ENCODE results near the gene MAX. TPM values are rescaled to one million over a fixed set of nuclear protein-coding genes. Genes with fewer than 3 reads are reported as not detected.

MAX gene
- total and polyA plus RNA-seq, 9 of the 15 experiments (the other 6 are each of a cell fraction or from before 2014, with no cell fraction given) = 15.4 to 96.5 (median 51.6) TPM

DNA sequence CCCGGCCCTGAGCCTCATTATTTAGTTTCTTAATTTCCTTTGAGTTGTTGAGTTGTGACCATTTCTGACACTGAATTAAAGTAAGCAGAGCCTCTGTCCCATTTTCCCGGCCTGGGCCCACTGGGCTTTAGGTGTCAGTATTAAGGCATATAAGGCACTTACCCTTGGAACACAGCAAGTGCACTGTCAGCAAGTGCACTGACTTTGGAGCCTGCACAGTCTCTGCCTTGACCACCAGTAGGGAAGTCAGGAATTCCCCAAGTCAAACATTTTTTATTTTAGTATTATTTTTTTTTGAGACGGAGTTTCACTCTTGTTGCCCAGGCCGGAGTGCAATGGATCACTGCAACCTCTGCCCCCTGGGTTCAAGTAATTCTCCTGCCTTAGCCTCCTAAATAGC lies 56.6 kb downstream of the MAX start:
- Histone ChIP-seq H3K36me3 (ENCODE audit: control insufficient read depth, insufficient read depth, low read length) (peaks cover 34% of the 10 kb centered on the region; the same call in 2 of the 3 replicates), H4K20me1 (replicated peaks; ENCODE audit: control insufficient read depth, insufficient read depth, low read length) (no peaks in the 10 kb centered on the region)
- POLR2A ChIA-PET = interaction anchor here (1.9 kb wide), 1 partner anchor 10 kb away, joined by 10 read pairs; no protein-coding TSS in a partner anchor

More for the DNA sequence above, 56.6 kb downstream of the MAX start:
- in situ Hi-C loops (cut with MboI) = no loop called here
- H2AFZ ChIP-seq (ENCODE audit: low read depth, low read length) = no peak overlapping the region
- no peaks in the 10 kb centered on the region for H3K79me2 ChIP-seq (ENCODE audit: control insufficient read depth, insufficient read depth, low read length)
- no peak overlapping the region for H3K4me2 ChIP-seq (ENCODE audit: insufficient read depth, low read length)
- DNase-seq (ENCODE audit: extremely low read depth in 1 of 4, low spot score in 3 of 4) = no peak
- CTCF ChIA-PET (ENCODE audit: low intra/inter-chr PET ratio) = no interaction called here
- 86% methylated on average over 4 of the region's 4 CpGs for WGBS (ENCODE audit: insufficient coverage, low coverage, missing lambda C conversion rate)
- H3K9me1 ChIP-seq (ENCODE audit: control insufficient read depth, insufficient read depth, low read length) = no peaks in the 10 kb centered on the region
- no peak for FAIRE-seq
- no peak overlapping the region for H3K9ac ChIP-seq (ENCODE audit: insufficient read depth in 1 of 2, low read depth in 2 of 2, low read length in 2 of 2)
- no peaks in the 10 kb centered on the region for H3K27me3 ChIP-seq (ENCODE audit: control insufficient read depth in 2 of 2, insufficient read depth in 2 of 2, low read length in 2 of 2)
- H3K27ac ChIP-seq (ENCODE audit: extremely low read depth, low read depth, low read length) = no peak overlapping the region
- intact Hi-C loops (cut with micrococcal nuclease) = no loop called here
- no peak overlapping the region for H3K4me3 ChIP-seq
- no peaks in the 10 kb centered on the region for H3K9me3 ChIP-seq (replicated peaks; ENCODE audit: control insufficient read depth, insufficient read depth, low read depth, low read length)
- no TSS peak for BruUV-seq (replicated peaks)
- peaks cover 19 to 42% of the 10 kb centered on the region in 2 experiments for H3K4me1 ChIP-seq (replicated peaks in 1 of 2; ENCODE audit: control insufficient read depth in 2 of 2, insufficient read depth in 2 of 2, low read length in 2 of 2)
- ATAC-seq = no peak
- TF ChIP-seq RCOR1 (IDR thresholded peaks at IDR 0.05; ENCODE audit: borderline replicate concordance in 1 of 2, low read depth in 2 of 2, low read length in 2 of 2) (no peak), ZNF445 (CRISPR knock-in tag; IDR thresholded peaks at IDR 0.05; ENCODE audit: low read depth) (no peak), PHB (CRISPR knock-in tag; IDR thresholded peaks at IDR 0.05) (no peak), DMBX1 (CRISPR knock-in tag; IDR thresholded peaks at IDR 0.05; ENCODE audit: borderline replicate concordance) (no peak), SMARCC2 (IDR thresholded peaks at IDR 0.05; ENCODE audit: low read depth) (no peak), BCOR (IDR thresholded peaks at IDR 0.05) (no peak), PHTF2 (CRISPR knock-in tag; IDR thresholded peaks at IDR 0.05) (no peak), CBFA2T3 (IDR thresholded peaks at IDR 0.05) (no peak), DLX4 (CRISPR knock-in tag; IDR thresholded peaks at IDR 0.05) (no peak), KDM2B (CRISPR knock-in tag; IDR thresholded peaks at IDR 0.05) (no peak)
- TF ChIP-seq, protein P1, sequence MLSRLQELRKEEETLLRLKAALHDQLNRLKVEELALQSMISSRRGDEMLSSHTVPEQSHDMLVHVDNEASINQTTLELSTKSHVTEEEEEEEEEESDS (CRISPR knock-in tag; IDR thresholded peaks at IDR 0.05) = no peak

Data from K562 (cell line).